ENCODE data around the gene RFX3. TPM values are rescaled to one million over a fixed set of nuclear protein-coding genes. Genes with fewer than 3 reads are reported as not detected.

Gene RFX3
- total and polyA plus RNA-seq, 4 donors = 0.30 to 4.6 (median 1.5) TPM

- TF ChIP-seq CTCF (IDR thresholded peaks at IDR 0.05; ENCODE audit: low read depth, low read length, missing input control) = no peak
- no peak for TF ChIP-seq HNF4A (conservative IDR thresholded peaks at IDR 0.05)
- TF ChIP-seq YY1 (IDR thresholded peaks at IDR 0.05) = no peak
- no peak for TF ChIP-seq JUND (IDR thresholded peaks at IDR 0.05)
- TF ChIP-seq TAF1 (conservative IDR thresholded peaks at IDR 0.05) = no peak
Observed at GRCh38 chr9:3247211-3247610, 278.6 kb downstream of the RFX3 start (continued).

GRCh38 chr9:3246241-3246640, 279.6 kb downstream of the RFX3 start:
- Histone ChIP-seq H3K9me3 (ENCODE audit: control insufficient read depth in 4 of 4, low read length in 3 of 4) (no peaks in the 10 kb centered on the region), H3K9ac (ENCODE audit: low read depth in 1 of 2, low read length in 2 of 2) (no peak overlapping the region), H3K4me1 (ENCODE audit: control insufficient read depth in 4 of 4, insufficient read depth in 4 of 4, low read length in 3 of 4) (no peaks in the 10 kb centered on the region), H3K36me3 (ENCODE audit: control insufficient read depth in 4 of 4, insufficient read depth in 3 of 4, low read depth in 1 of 4, low read length in 3 of 4) (no peaks in the 10 kb centered on the region), H3K27ac (ENCODE audit: low read depth in 1 of 2, low read length in 2 of 2) (no peak overlapping the region), H3K27me3 (ENCODE audit: control insufficient read depth in 4 of 4, insufficient read depth in 4 of 4, low read length in 3 of 4) (no peaks in the 10 kb centered on the region), H3K4me3 (ENCODE audit: low read depth in 1 of 3, low read length in 3 of 3) (no peak overlapping the region)
- WGBS = 97% methylated on average over 3 of the region's 3 CpGs
- TF ChIP-seq YY1 (IDR thresholded peaks at IDR 0.05) = no peak
- TF ChIP-seq MAX (IDR thresholded peaks at IDR 0.05) = no peak
- no peak for TF ChIP-seq GABPA (IDR thresholded peaks at IDR 0.05 in 1 of 2, conservative IDR thresholded peaks at IDR 0.05 in 1 of 2)
- no peak for TF ChIP-seq RAD21 (IDR thresholded peaks at IDR 0.05)
- TF ChIP-seq SP1 (IDR thresholded peaks at IDR 0.05) = no peak
- no peak for TF ChIP-seq ZBTB33 (IDR thresholded peaks at IDR 0.05)
- TF ChIP-seq NR2F2 (IDR thresholded peaks at IDR 0.05) = no peak
- TF ChIP-seq ATF3 (IDR thresholded peaks at IDR 0.05) = no peak
- TF ChIP-seq TAF1 (conservative IDR thresholded peaks at IDR 0.05) = no peak
- TF ChIP-seq RXRA (IDR thresholded peaks at IDR 0.05) = no peak
- no peak for TF ChIP-seq FOXA2 (IDR thresholded peaks at IDR 0.05)
- no peak for TF ChIP-seq FOXA1 (IDR thresholded peaks at IDR 0.05)
- TF ChIP-seq REST (IDR thresholded peaks at IDR 0.05) = no peak
- TF ChIP-seq HNF4G (IDR thresholded peaks at IDR 0.05) = no peak
- no peak for DNase-seq (ENCODE audit: low spot score)

Measured in liver (tissue), 9 donors.